ENCODE results near the gene SLC2A11. TPM values are rescaled to one million over a fixed set of nuclear protein-coding genes. Genes with fewer than 3 reads are reported as not detected.
"Not testable (repeated sequence)": the region's sequence is repeated elsewhere in the genome, so short reads cannot be mapped to it uniquely, and the experiment has no call there.

The SLC2A11 gene
- polyA plus RNA-seq, 4 donors, result 13.8 to 51.6 (median 28.8) TPM

- no peak for DNase-seq (ENCODE audit: low read depth in 4 of 4, low spot score in 3 of 4)
These were observed 31.1 kb downstream of the SLC2A11 start for GRCh38 chr22:23888615-23889401.

GRCh38 chr22:23889620-23890019 is 31.9 kb downstream of the SLC2A11 start:
- no peak for DNase-seq (ENCODE audit: low read depth in 4 of 4, low spot score in 3 of 4)

- DNase-seq (ENCODE audit: low read depth in 4 of 4, low spot score in 3 of 4), result no peak
These were observed 34.1 kb downstream of the SLC2A11 start for GRCh38 chr22:23891726-23892125.

GRCh38 chr22:23892130-23892529 is 34.5 kb downstream of the SLC2A11 start:
- no peak for DNase-seq (ENCODE audit: low read depth in 4 of 4, low spot score in 3 of 4)

- DNase-seq (ENCODE audit: low read depth in 4 of 4, low spot score in 3 of 4), result no peak
These were observed 35.0 kb downstream of the SLC2A11 start for GRCh38 chr22:23892706-23893105.

GRCh38 chr22:23893121-23893944 is 35.7 kb downstream of the SLC2A11 start:
- no peak for DNase-seq (ENCODE audit: low read depth in 4 of 4, low spot score in 3 of 4)

GRCh38 chr22:23893945-23894709 is 36.5 kb downstream of the SLC2A11 start, which contains the start of gene MIF:
MIF (plus strand) TSS chr22:23894383; CDS start chr22:23894475, 92 bp downstream.
- DNase-seq (ENCODE audit: low read depth in 4 of 4, low spot score in 3 of 4), result peak; percentile 82 to 88 (median 84)

GRCh38 chr22:23894710-23895598 is 37.3 kb downstream of the SLC2A11 start:
- peak in 1 of 4 donors; percentile 62 for DNase-seq (ENCODE audit: low read depth in 4 of 4, low spot score in 3 of 4)

GRCh38 chr22:23895599-23896144 is 38.0 kb downstream of the SLC2A11 start:
- no peak for DNase-seq (ENCODE audit: low read depth in 4 of 4, low spot score in 3 of 4)

- DNase-seq (ENCODE audit: low read depth in 4 of 4, low spot score in 3 of 4), result no peak
These were observed 38.5 kb downstream of the SLC2A11 start for GRCh38 chr22:23896166-23896522.

GRCh38 chr22:23896523-23897186 is 39.0 kb downstream of the SLC2A11 start:
- no peak for DNase-seq (ENCODE audit: low read depth in 4 of 4, low spot score in 3 of 4)

- no peak for DNase-seq (ENCODE audit: low read depth in 4 of 4, low spot score in 3 of 4)
These were observed 39.6 kb downstream of the SLC2A11 start for GRCh38 chr22:23897320-23897719.

GRCh38 chr22:23898006-23898974 is 40.6 kb downstream of the SLC2A11 start:
- no peak for DNase-seq (ENCODE audit: low read depth in 4 of 4, low spot score in 3 of 4)

- DNase-seq (ENCODE audit: low read depth in 4 of 4, low spot score in 3 of 4), result no peak
These were observed 41.5 kb downstream of the SLC2A11 start for GRCh38 chr22:23899042-23899745.

- not testable (repeated sequence) for DNase-seq (ENCODE audit: low read depth in 4 of 4, low spot score in 3 of 4)
These were observed 42.6 kb downstream of the SLC2A11 start for GRCh38 chr22:23900227-23900626.

- DNase-seq (ENCODE audit: low read depth in 4 of 4, low spot score in 3 of 4), result no peak
These were observed 43.9 kb downstream of the SLC2A11 start for GRCh38 chr22:23901600-23901999.

- no peak for DNase-seq (ENCODE audit: low read depth in 4 of 4, low spot score in 3 of 4)
These were observed 45.8 kb downstream of the SLC2A11 start for GRCh38 chr22:23903328-23903971.
